ENCODE results near the gene LRP10.

Gene LRP10

DNA sequence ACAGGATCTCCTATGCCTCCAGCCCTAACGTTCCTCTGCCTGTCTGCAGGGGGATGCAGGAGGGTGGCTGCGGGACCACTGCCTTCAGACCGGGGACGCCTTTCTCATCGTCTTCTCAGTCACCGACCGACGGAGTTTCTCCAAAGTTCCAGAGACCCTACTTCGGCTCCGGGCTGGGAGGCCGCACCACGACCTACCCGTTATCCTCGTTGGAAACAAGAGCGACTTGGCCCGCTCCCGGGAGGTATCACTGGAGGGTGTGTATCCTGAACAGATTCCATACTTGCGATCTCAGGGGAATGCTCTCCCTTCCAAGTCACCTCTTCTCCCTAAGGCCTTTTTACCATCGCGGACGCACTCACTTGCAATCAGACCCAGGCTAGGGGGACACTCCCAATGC, 14.4 kb downstream of the LRP10 start:
- in situ Hi-C loops (cut with MboI; ENCODE audit: low sequenced_read_pairs), result no loop called here

DNA sequence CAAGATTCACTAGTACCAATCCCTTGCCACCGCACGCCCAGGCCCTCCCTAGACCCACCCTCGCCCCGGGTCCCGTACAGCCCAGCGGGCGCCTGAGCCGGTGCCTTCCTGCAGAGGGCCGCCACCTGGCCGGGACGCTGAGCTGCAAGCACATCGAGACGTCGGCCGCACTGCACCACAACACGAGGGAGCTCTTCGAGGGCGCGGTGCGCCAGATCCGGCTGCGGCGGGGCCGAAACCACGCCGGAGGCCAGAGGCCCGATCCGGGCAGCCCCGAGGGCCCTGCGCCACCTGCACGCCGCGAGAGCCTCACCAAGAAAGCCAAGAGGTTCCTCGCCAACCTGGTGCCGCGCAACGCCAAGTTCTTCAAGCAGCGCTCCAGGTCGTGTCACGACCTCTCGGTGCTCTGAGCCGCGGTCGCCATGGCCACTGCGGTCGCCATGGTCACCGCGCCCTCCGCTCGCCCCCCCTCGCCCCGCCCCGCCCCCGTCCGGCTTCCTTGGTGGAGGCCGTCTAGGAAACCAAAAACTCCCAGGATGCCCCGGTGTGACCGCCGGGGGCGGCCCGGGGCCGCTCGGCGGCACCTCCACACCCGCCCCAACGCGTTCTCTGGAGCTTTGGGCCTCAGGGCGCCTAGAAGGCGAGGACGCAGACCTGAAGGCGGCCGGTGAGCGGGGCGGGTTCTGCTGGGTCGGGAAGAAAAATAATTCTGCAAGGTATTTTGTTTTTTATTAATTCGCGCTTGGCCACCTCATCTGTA, 15.1 kb downstream of the LRP10 start:
- in situ Hi-C loops (cut with MboI; ENCODE audit: low sequenced_read_pairs), result no loop called here

GRCh38 chr14:22887260-22887989, 15.9 kb downstream of the LRP10 start:
- in situ Hi-C loops (cut with MboI; ENCODE audit: low sequenced_read_pairs), result no loop called here

DNA sequence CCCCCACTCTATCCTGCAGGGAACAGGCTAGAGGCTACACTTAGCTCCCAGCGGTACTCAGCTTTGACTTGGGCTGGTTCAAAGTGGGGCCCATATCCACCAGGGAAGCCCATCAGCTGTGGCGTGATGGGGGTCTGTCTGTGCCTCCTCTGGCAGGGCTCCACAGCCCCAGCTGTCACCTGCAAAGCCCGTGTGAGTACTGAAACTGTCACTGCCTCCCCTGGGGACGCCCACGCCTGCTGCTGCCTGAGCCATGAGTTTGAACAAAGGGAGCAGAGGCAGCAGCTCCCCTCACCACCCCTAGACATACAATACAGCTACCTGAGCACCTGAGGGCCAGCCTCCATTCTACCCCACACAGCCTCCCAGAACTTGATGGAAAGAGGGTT, 16.4 kb downstream of the LRP10 start:
- in situ Hi-C loops (cut with MboI; ENCODE audit: low sequenced_read_pairs), result no loop called here

DNA sequence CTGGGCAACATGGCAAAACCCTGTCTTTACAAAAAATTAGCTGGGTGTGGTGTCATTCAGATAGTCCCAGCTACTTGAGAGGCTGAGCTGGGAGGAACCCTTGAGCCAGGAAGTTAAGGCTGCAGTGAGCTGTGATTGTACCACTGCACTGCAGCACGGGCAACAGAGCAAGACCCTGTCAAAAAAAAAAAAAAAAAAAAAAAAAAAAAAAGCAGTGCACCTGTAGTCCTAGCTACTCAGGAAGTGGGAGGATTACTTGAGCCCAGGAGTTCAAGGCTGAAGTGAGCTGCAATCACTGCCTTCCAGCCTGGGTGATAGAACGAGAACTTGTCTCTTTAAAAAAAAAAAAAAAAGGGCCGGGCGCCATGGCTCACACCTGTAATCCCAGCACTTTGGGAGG, 17.1 kb downstream of the LRP10 start:
- in situ Hi-C loops (cut with MboI; ENCODE audit: low sequenced_read_pairs), result no loop called here

DNA sequence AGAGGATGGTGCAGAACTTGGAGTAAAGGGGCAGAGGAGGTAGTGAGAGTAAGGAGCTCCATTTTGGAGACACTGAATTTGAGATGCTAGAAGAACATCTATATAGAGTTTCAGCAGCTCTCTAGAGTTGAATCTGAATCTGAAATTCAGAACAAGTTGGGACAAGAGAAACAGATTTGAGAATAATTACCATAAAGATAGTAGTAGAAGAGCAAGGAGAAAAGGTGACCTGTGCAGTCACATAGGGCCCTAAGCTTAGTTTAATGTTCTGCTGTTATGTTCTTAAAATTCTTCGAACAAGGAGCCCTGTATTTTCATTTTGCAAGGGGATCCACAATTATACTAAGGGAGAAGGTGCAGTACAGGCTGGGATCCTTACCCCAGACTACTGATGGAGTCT, 18.9 kb downstream of the LRP10 start:
- in situ Hi-C loops (cut with MboI; ENCODE audit: low sequenced_read_pairs), result no loop called here

- in situ Hi-C loops (cut with MboI; ENCODE audit: low sequenced_read_pairs), result no loop called here
Observed at GRCh38 chr14:22892488-22892887, 20.9 kb downstream of the LRP10 start.

- in situ Hi-C loops (cut with MboI; ENCODE audit: low sequenced_read_pairs), result no loop called here
Observed at GRCh38 chr14:22893706-22894105, 22.2 kb downstream of the LRP10 start.

- in situ Hi-C loops (cut with MboI; ENCODE audit: low sequenced_read_pairs), result no loop called here
Observed at GRCh38 chr14:22895402-22895801, 23.9 kb downstream of the LRP10 start.

DNA sequence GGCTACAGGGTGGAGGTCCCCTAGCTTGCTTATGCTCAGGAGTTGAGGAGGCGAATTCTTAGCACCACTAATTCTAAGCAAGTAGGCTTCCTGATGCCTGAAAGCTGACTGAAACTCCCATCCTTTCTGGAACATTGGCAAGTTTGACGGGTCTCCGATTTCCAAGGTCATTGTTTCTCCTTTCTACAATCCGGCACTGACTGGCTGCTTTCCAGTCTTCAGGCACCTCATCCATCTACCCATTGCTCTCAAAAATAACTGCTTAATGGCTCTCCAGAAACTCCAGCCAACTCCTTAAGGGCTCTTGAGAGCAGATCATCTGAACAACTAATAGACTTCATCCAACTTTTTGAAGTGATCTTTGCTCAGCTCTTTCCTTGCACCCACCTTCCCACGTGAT, 24.8 kb downstream of the LRP10 start:
- in situ Hi-C loops (cut with MboI; ENCODE audit: low sequenced_read_pairs), result no loop called here

DNA sequence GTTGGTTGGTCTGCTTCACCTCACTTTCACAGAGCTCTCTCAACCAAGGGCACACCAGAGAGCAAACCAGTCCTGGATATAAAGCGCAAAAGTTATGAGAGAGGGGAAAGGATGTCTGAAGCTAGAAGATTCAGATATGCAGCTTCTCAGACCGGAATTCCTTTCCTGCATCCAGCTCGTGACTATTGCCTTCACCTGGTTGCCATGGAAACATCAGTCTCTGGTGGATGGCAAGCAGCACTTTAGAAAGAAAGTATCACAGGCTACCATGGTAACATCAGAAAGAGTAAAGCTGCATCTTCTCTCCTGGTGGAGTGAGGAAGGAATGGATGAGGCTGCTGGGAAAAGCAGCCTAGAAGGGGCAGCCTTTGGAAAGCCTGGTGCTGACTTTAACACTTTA, 25.2 kb downstream of the LRP10 start:
- in situ Hi-C loops (cut with MboI; ENCODE audit: low sequenced_read_pairs), result no loop called here

DNA sequence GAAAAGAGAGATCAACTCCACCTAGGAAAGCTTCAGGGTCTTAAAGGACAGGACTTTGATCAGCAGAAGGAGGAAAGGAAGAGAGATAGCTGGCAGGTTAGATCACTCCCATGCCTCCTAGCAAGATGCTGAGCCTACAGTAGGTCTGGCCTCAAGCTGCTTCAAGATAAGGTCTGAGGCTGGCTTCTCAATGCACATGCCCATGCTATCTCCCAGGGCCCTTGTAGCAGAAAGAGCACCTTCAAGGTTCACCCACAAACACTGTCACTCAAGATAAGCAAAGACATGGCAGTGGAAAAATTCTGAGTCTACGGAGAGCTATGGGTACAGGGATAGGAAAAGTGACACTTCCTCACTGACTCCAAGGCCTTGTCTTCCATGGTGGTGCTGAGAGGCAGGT, 25.8 kb downstream of the LRP10 start:
- in situ Hi-C loops (cut with MboI; ENCODE audit: low sequenced_read_pairs), result no loop called here

GRCh38 chr14:22898302-22899090, 27.0 kb downstream of the LRP10 start:
- in situ Hi-C loops (cut with MboI; ENCODE audit: low sequenced_read_pairs), result no loop called here

DNA sequence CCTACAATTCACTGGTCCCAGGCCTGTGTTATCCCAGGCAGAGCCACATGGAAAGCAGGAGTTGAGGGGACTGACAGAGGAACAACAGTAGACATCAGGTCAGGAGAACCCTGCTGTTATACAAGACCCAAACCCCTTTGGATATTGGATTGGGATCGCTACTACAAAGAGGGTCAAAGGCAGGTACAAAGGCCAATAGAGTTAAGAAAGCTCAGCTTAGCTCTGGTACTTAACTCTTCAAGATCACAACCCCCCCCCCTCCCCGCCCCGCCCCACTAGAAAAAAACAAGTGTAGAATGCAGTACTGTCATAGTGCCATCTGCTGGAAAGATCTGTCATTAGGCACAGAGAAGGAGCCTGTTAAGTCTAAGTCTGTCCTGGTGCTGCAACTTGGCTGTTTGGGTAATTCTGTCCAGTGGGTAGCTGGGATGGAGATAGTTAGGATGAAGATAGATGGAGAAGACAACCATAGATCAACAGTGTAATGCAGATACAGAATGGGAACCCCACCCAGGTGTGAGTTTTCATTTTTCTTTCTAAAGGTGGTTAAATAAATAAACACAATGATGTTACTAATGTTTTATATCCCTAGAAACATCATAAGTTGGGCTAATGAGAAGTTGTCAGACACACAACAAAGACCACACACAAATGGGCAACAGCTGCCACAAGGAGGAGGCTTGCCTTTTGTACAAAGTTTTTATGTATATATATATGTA, 28.7 kb downstream of the LRP10 start:
- in situ Hi-C loops (cut with MboI; ENCODE audit: low sequenced_read_pairs), result no loop called here

DNA sequence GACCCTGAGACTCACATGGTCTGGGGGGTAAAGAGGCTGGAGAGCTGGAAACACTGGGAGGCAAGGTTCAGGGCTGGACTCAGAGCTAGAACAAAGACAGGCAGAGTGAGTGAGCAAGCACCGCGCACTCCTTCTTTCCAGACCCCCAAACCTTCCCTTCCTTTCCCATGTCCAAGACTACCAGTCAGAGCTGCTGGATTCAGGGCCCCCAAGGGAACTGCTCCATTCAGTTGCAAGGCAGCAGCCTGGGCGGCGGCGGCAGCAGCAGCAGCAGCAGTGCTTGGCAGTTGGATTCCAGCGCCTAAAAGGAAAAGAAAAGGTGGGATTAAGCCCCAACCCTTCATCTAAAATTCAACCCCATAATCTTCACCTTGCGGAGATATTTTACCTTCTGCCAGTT, 30.3 kb downstream of the LRP10 start:
- in situ Hi-C loops (cut with MboI; ENCODE audit: low sequenced_read_pairs), result no loop called here

DNA sequence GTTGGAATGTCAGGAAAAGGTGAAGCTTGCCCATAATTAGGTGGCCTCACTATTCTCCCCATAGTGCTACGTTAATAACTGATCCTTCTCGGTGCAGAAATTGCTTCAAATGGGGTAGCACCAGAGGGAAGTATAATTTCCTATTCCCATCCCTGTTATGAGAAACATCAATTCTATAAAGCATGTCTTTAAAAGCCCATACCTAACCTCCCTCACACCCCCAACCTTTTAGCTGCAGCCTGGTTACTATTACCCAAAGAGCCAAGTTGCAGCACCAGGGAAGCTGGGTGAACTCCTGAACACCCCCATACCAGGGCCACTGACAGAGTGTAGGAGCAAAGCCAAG, 32.2 kb downstream of the LRP10 start:
- in situ Hi-C loops (cut with MboI; ENCODE audit: low sequenced_read_pairs), result no loop called here

- in situ Hi-C loops (cut with MboI; ENCODE audit: low sequenced_read_pairs), result no loop called here
Observed at GRCh38 chr14:22905627-22906026, 34.1 kb downstream of the LRP10 start.

DNA sequence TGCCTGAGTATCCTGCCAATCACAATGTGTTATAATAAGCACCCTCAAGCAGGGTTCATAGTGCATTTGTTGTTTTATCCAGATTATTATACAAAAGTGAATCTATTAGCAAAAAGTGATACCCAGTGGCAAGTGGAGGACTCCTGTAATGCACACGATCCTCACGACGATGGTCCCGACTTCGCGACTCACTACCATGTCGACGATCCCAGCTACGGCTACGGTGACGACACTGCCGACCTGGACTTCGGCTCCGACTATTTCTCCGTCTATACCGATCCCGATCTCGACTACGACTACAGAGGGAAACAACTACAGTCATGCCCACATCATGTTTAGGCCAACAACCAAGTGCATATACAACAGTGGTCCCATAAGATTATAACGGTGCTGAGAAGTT, 34.5 kb downstream of the LRP10 start:
- in situ Hi-C loops (cut with MboI; ENCODE audit: low sequenced_read_pairs), result no loop called here

DNA sequence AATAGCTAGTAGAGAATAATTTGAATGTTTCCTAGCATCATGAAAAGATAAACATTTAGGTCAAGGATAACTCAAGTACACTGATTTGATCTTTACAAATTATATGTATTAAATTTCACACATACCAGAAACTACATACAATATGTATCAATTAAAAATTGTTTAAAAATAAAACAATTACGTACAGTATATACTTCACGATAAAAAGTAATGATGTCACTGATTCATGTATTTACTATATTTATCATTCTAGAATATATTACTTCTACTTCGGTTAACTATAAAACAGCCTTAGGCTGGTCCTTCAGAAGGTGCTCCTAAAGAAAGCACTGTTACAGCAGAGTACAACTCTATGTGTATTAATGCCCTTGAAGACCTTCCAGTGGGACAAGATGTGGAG, 35.9 kb downstream of the LRP10 start:
- in situ Hi-C loops (cut with MboI; ENCODE audit: low sequenced_read_pairs), result no loop called here

- in situ Hi-C loops (cut with MboI; ENCODE audit: low sequenced_read_pairs), result no loop called here
Observed at GRCh38 chr14:22908601-22909000, 37.1 kb downstream of the LRP10 start.

DNA sequence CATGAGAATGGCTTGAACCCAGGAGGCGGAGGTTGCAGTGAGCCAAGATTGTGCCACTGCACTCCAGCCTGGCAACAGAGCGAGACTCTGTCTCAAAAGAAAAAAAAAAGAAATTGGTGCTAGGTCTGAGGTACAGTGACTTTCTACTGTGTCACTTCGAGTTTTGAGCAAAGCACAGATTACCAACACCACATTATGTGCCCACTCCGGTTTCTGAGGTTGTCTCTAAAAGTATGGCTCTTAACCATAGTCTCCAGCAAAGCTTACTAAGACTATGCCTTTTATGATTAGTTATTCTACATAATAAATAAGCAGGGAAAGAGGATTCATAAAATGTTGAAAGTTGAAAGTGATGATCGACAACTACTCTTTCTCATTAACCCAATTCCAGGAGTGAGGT, 39.4 kb downstream of the LRP10 start:
- in situ Hi-C loops (cut with MboI; ENCODE audit: low sequenced_read_pairs), result no loop called here

Measured in HL-60/S4 (cell line).